ENCODE measurements around the gene NME5. TPM values are rescaled to one million over a fixed set of nuclear protein-coding genes. Genes with fewer than 3 reads are reported as not detected.

Gene NME5
- total and polyA plus RNA-seq, 2 of the 13 experiments (the other 11 are each of a cell fraction or from before 2014, with no cell fraction given), result 0.18 TPM; not detected in 1

DNA sequence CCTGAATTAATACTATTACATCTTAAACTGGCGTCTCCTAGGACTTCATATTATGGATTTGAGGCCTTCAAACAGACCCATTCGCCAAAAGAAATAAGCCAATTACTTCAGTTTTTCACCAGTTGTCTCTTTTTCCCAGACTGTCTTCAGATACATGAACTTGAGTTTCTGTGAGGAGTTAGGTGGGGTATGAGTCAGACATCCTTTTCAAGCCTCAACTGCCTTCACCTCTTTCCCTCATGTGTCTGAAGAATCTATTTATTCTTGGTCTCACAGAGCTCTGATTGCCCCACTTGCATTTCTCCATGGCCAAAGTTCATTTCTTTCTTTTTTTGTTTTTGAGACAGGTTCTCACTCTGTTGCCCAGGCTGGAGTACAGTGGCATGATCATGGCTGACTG lies 42.9 kb downstream of the NME5 start (continued):
- TF ChIP-seq HINFP (CRISPR knock-in tag; IDR thresholded peaks at IDR 0.05; ENCODE audit: low read depth), result no peak
- TF ChIP-seq CREM (IDR thresholded peaks at IDR 0.05), result no peak
- TF ChIP-seq CREM (CRISPR knock-in tag; IDR thresholded peaks at IDR 0.05), result no peak
- no peak for TF ChIP-seq ZNF484 (CRISPR knock-in tag; IDR thresholded peaks at IDR 0.05; ENCODE audit: borderline replicate concordance, low read depth)
- TF ChIP-seq GMEB1 (CRISPR knock-in tag; IDR thresholded peaks at IDR 0.05; ENCODE audit: borderline replicate concordance), result no peak
- TF ChIP-seq KLF13 (CRISPR knock-in tag; IDR thresholded peaks at IDR 0.05), result no peak
- TF ChIP-seq POLR2G (IDR thresholded peaks at IDR 0.05; ENCODE audit: low read depth, low read length), result no peak
- no peak for TF ChIP-seq ZNF747 (CRISPR knock-in tag; IDR thresholded peaks at IDR 0.05; ENCODE audit: borderline replicate concordance)
- no peak for TF ChIP-seq HMG20B (CRISPR knock-in tag; conservative IDR thresholded peaks at IDR 0.05)
- TF ChIP-seq, protein P1, sequence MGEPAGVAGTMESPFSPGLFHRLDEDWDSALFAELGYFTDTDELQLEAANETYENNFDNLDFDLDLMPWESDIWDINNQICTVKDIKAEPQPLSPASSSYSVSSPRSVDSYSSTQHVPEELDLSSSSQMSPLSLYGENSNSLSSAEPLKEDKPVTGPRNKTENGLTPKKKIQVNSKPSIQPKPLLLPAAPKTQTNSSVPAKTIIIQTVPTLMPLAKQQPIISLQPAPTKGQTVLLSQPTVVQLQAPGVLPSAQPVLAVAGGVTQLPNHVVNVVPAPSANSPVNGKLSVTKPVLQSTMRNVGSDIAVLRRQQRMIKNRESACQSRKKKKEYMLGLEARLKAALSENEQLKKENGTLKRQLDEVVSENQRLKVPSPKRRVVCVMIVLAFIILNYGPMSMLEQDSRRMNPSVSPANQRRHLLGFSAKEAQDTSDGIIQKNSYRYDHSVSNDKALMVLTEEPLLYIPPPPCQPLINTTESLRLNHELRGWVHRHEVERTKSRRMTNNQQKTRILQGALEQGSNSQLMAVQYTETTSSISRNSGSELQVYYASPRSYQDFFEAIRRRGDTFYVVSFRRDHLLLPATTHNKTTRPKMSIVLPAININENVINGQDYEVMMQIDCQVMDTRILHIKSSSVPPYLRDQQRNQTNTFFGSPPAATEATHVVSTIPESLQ (CRISPR knock-in tag; conservative IDR thresholded peaks at IDR 0.05), result no peak
- TF ChIP-seq GTF2F1 (IDR thresholded peaks at IDR 0.05; ENCODE audit: low read length), result no peak
- TF ChIP-seq ETV5 (CRISPR knock-in tag; IDR thresholded peaks at IDR 0.05; ENCODE audit: borderline replicate concordance), result no peak
- TF ChIP-seq ZNF274 (CRISPR knock-in tag; IDR thresholded peaks at IDR 0.05), result no peak
